HG03558 (cell line): Measurements from ENCODE around the gene TMEM178B.
"Not testable (repeated sequence)": the region's sequence is repeated elsewhere in the genome, so short reads cannot be mapped to it uniquely, and the experiment has no call there.

Source experiments
- ATAC-seq: cut with Tn5 transposase; IDR thresholded peaks from one replicate; pipeline ENCODE4 v1.9.1; 2021; ENCODE audit warnings: moderate number of reproducible peaks; ENCODE audit not compliant: unreplicated experiment; ENCODE audit errors: extremely low read depth

The TMEM178B gene

GRCh38 chr7:141363748-141364147 lies 289.9 kb downstream of the TMEM178B start:
- no peak for ATAC-seq

- no peak for ATAC-seq
Measured at GRCh38 chr7:141366091-141366621, 292.3 kb downstream of the TMEM178B start.

- ATAC-seq: no peak
Measured at GRCh38 chr7:141369422-141369821, 295.6 kb downstream of the TMEM178B start.

GRCh38 chr7:141370178-141370577 lies 296.3 kb downstream of the TMEM178B start:
- no peak for ATAC-seq

GRCh38 chr7:141370650-141371049 lies 296.8 kb downstream of the TMEM178B start:
- ATAC-seq: no peak

- no peak for ATAC-seq
Measured at GRCh38 chr7:141374425-141374824, 300.6 kb downstream of the TMEM178B start.

- ATAC-seq: no peak
Measured at GRCh38 chr7:141375442-141375841, 301.6 kb downstream of the TMEM178B start.

GRCh38 chr7:141377906-141378305 lies 304.0 kb downstream of the TMEM178B start:
- no peak for ATAC-seq

- ATAC-seq: no peak
Measured at GRCh38 chr7:141378405-141378804, 304.5 kb downstream of the TMEM178B start.

GRCh38 chr7:141381794-141382427 lies 308.0 kb downstream of the TMEM178B start:
- ATAC-seq: no peak

GRCh38 chr7:141383356-141383755 lies 309.5 kb downstream of the TMEM178B start:
- ATAC-seq: not testable (repeated sequence)

GRCh38 chr7:141386881-141387280 lies 313.0 kb downstream of the TMEM178B start:
- ATAC-seq: no peak

GRCh38 chr7:141387521-141388217 lies 313.8 kb downstream of the TMEM178B start:
- ATAC-seq: no peak

GRCh38 chr7:141389140-141389796 lies 315.4 kb downstream of the TMEM178B start:
- ATAC-seq: no peak

- ATAC-seq: no peak
Measured at GRCh38 chr7:141390339-141390738, 316.5 kb downstream of the TMEM178B start.

- ATAC-seq: no peak
Measured at GRCh38 chr7:141393056-141393455, 319.2 kb downstream of the TMEM178B start.

- ATAC-seq: no peak
Measured at GRCh38 chr7:141397236-141398163, 323.6 kb downstream of the TMEM178B start.

GRCh38 chr7:141400356-141400755 lies 326.5 kb downstream of the TMEM178B start:
- no peak for ATAC-seq

GRCh38 chr7:141402277-141402996 lies 328.6 kb downstream of the TMEM178B start:
- no peak for ATAC-seq
